GM12873 (cell line): ENCODE results near the gene KLHL15.
A peak's percentile ranks its signal among the peaks of the same experiment; 100 is the strongest.

Source experiments
- CTCF ChIP-seq: IDR thresholded peaks from 2 replicates; pipeline ENCODE4 v1.5.1; 2012; ENCODE audit warnings: low read depth, mild to moderate bottlenecking, moderate library complexity, low read length, control low read depth; ENCODE audit not compliant: insufficient read depth; ENCODE audit errors: missing control alignments

Gene KLHL15

DNA sequence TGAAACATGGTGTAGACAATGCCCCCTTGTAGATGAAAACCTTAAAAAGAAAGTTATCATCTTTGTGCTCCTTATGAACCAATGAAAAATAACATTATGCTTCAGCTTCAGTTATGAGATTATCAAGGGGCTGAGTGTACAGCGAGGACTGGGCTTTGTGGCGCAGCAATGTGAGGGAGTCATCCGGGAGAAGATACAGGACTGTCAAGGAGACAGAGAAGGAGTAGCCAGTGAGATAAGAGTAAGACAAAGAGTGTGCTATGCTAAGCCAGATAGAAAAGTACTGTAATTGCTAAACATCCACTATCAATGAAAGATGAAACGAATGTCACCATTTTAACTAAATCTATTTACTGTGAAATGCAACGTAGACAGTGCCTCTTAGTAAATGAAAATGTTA lies 3.6 kb upstream of the KLHL15 start:
- no peak for TF ChIP-seq CTCF

DNA sequence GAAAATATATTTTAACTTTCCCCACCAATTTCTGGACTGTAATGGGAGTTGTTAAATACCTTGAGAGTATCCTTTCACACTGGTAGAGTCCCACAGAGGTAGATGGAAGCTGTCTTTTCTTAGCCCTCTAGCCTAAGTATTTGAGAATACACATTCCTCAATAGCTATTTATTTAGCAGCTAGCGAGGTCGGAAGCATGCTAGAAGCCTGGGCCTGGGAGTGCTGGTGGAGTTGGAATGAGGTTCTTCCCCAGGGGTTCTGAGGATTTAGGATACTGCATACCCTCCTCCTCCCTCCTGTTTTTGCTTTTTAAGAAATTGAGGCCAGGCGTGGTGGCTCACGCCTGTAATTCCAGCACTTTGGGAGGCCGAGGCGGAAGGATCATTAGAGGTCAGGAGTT lies 999 bp upstream of the KLHL15 start:
- TF ChIP-seq CTCF = no peak

GRCh38 chrX:24026432-24026831 lies 554 bp downstream of the KLHL15 start:
- no peak for TF ChIP-seq CTCF

DNA sequence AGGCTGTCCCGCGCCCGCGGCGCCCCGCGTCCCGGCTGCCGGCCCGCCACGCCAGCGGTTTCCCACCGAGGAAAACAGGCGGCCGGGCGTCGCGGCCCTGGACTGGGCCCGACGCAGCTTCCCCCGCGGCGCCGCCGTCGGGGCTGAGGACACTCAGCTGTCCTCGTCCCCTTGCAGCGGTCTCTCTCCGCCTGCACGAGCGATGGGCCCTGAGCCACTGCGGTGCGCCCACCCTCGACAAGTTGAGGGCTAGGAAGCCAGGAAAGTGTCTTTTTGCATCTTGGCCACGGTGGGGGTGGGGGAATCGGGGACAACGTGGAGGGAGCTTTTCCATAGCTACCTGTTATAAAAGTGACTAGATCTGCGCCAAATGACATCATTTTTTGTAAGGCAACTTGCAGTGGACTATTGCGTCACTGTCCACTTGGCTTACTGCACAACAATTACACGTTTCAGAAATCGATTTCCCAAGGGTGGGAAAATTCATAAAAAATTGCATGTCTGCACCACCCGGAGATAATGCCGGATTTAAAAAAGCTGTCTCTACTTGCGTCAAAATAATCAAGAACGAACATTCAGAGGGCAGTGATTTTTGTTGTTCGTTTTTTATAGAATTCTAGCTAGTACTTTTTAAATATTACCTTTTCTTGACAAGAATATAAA lies 1.1 kb downstream of the KLHL15 start:
- no peak for TF ChIP-seq CTCF

- peak; percentile 25 for TF ChIP-seq CTCF
Observed at GRCh38 chrX:24024819-24025740, 1.9 kb downstream of the KLHL15 start.

- no peak for TF ChIP-seq CTCF
Observed at GRCh38 chrX:24023972-24024669, 2.9 kb downstream of the KLHL15 start.

- TF ChIP-seq CTCF = no peak
Observed at GRCh38 chrX:24023544-24023943, 3.4 kb downstream of the KLHL15 start.
